K562 (cell line): ENCODE measurements around the gene CLCNKA. TPM values are rescaled to one million over a fixed set of nuclear protein-coding genes. Genes with fewer than 3 reads are reported as not detected.

Experiments used
- ATAC-seq: fragments of 200-7000 bp; cut with Tn5 transposase; 3 replicates; pipeline ENCODE4 v1.9.1; 2020; ENCODE audit warnings: moderate library complexity
- BruUV-seq: library from RNA; stranded (reverse); fragments of 400-500 nt; replicated peaks from 2 replicates; lab custom pipeline; 2021; lab: Mats Ljungman, UMichigan
- CTCF ChIA-PET: fragments of 300-600 bp; formaldehyde crosslinking; extraction: SDS; loops from one replicate; lab custom pipeline; 2021; ENCODE audit warnings: low intra/inter-chr PET ratio; lab: Yijun Ruan, JAX
- POLR2A ChIA-PET: fragments of 300-600, 350-650 bp; sonication (Branson Sonifier 250); formaldehyde crosslinking; extraction: SDS; loops from one replicate; lab custom pipeline; 2021; ENCODE audit warnings: antibody characterized with exemption, inconsistent platforms; lab: Yijun Ruan, JAX
- DNase-seq, 4 experiments: peaks; one replicate each; pipeline versions ENCODE4 v3.0.0 to v3.0.0-alpha.2; 2011 to 2018; ENCODE audit warnings: low spot score in 3 of 4, mixed read lengths in 3 of 4; ENCODE audit errors: extremely low read depth in 1 of 4
- FAIRE-seq: peaks from 2 replicates; lab custom pipeline; 2011; peaks lifted over from hg19 to GRCh38; lab: Jason Lieb, UNC
- H2AFZ ChIP-seq: 2 replicates; pipeline ENCODE4 v1.6.0; 2011; ENCODE audit warnings: low read depth, low read length, control low read depth, inconsistent platforms
- H3K27ac ChIP-seq: fragments of 200-600 bp; 3 replicates; pipeline ENCODE4 v1.8.0; 2011; ENCODE audit warnings: low read depth, mild to moderate bottlenecking, control low read depth, inconsistent platforms, low read length, moderate library complexity, mixed read lengths; ENCODE audit errors: extremely low read depth
- H3K27me3 ChIP-seq, 2 experiments: fragments of 300-600 bp in 1 of 2; 2 replicates in 1 of 2; 3 replicates in 1 of 2; pipeline versions ENCODE4 v1.6.0 to v1.8.0; 2011; ENCODE audit warnings: inconsistent platforms in 2 of 2, low read length in 2 of 2, mild to moderate bottlenecking in 1 of 2, mixed read lengths in 1 of 2, moderate library complexity in 1 of 2; ENCODE audit not compliant: control insufficient read depth in 2 of 2, insufficient read depth in 2 of 2
- H3K36me3 ChIP-seq: fragments of 300-600 bp; 3 replicates; pipeline ENCODE4 v1.8.0; 2011; ENCODE audit warnings: mild to moderate bottlenecking, low read length, inconsistent platforms; ENCODE audit not compliant: control insufficient read depth, insufficient read depth
- H3K4me1 ChIP-seq, 2 experiments: fragments of 200-600 bp in 1 of 2; replicated peaks in 1 of 2; 2 replicates in 1 of 2; 3 replicates in 1 of 2; pipeline versions ENCODE4 v1.5.1 to v1.8.0; 2011; ENCODE audit warnings: inconsistent platforms in 2 of 2, low read length in 2 of 2, mild to moderate bottlenecking in 1 of 2, mixed read lengths in 1 of 2, moderate library complexity in 1 of 2; ENCODE audit not compliant: control insufficient read depth in 2 of 2, insufficient read depth in 2 of 2
- H3K4me2 ChIP-seq: 2 replicates; pipeline ENCODE4 v1.6.1; 2011; ENCODE audit warnings: low read length, control low read depth, inconsistent platforms, mixed read lengths; ENCODE audit not compliant: insufficient read depth
- H3K4me3 ChIP-seq: fragments of 200-600 bp; sonication (generic), shearing (Covaris generic); 2 replicates; pipeline ENCODE4 v1.5.1; 2016; ENCODE audit warnings: control low read depth, inconsistent platforms
- H3K79me2 ChIP-seq: fragments of 200-600 bp; 3 replicates; pipeline ENCODE4 v1.8.0; 2011; ENCODE audit warnings: low read length, inconsistent platforms; ENCODE audit not compliant: control insufficient read depth, insufficient read depth
- H3K9ac ChIP-seq, 2 experiments: 2 replicates each; pipeline versions ENCODE4 v1.6.0 to v1.6.1; 2011; ENCODE audit warnings: low read depth in 2 of 2, low read length in 2 of 2, control low read depth in 1 of 2, inconsistent platforms in 1 of 2, mild to moderate bottlenecking in 1 of 2, mixed read lengths in 1 of 2; ENCODE audit not compliant: insufficient read depth in 1 of 2
- H3K9me1 ChIP-seq: one replicate; pipeline ENCODE4 v1.6.0; 2011; ENCODE audit warnings: inconsistent platforms, mild to moderate bottlenecking, low read length, moderate library complexity; ENCODE audit not compliant: control insufficient read depth, insufficient read depth
- H3K9me3 ChIP-seq: replicated peaks from 2 replicates; pipeline ENCODE4 v1.5.1; 2011; ENCODE audit warnings: low read depth, low read length, inconsistent platforms; ENCODE audit not compliant: control insufficient read depth, insufficient read depth
- H4K20me1 ChIP-seq: replicated peaks from 2 replicates; pipeline ENCODE4 v1.6.1; 2011; ENCODE audit warnings: low read length, inconsistent platforms, mixed read lengths; ENCODE audit not compliant: control insufficient read depth, insufficient read depth
- CEBPZ ChIP-seq: fragments of 150-350 bp; IDR thresholded peaks from 2 replicates; pipeline ENCODE4 v1.6.1; 2014; ENCODE audit warnings: low read depth, mild to moderate bottlenecking, low read length, borderline replicate concordance
- DNMT1 ChIP-seq: fragments of 450-650 bp; IDR thresholded peaks from 2 replicates; pipeline ENCODE4 v1.6.1; 2016; ENCODE audit warnings: antibody characterized with exemption, mild to moderate bottlenecking
- E2F8 ChIP-seq: fragments of 450-650 bp; IDR thresholded peaks from 2 replicates; pipeline ENCODE4 v1.7.1; 2018; ENCODE audit warnings: mild to moderate bottlenecking, low read depth; ENCODE audit not compliant: partially characterized antibody
- JUND ChIP-seq, 2 experiments: IDR thresholded peaks; 2 replicates in 1 of 2; 3 replicates in 1 of 2; pipeline ENCODE4 v1.6.1; 2011; ENCODE audit warnings: borderline replicate concordance in 2 of 2, low read depth in 2 of 2, low read length in 2 of 2, improper control_type of control experiment in 1 of 2, missing biosample characterization in 1 of 2, missing genetic modification characterization in 1 of 2, missing genetic modification reagents in 1 of 2
- MLX ChIP-seq, 2 experiments: fragments of 450-650 bp in 1 of 2; sonication (generic) in 1 of 2; formaldehyde crosslinking; conservative IDR thresholded peaks; 2 replicates each; pipeline versions ENCODE4 v1.4.0 to v1.8.1; 2020 to 2022; ENCODE audit warnings: mild to moderate bottlenecking in 1 of 2, missing genetic modification reagents in 1 of 2
- NFE2 ChIP-seq: IDR thresholded peaks from 2 replicates; pipeline ENCODE4 v1.6.1; 2014; ENCODE audit warnings: antibody characterized with exemption, low read depth
- RBM17 ChIP-seq: fragments of 200-400 bp; formaldehyde crosslinking; IDR thresholded peaks from 2 replicates; pipeline ENCODE4 v1.6.1; 2017; ENCODE audit warnings: low read depth, mild to moderate bottlenecking, low read length, borderline replicate concordance
- RFX5 ChIP-seq: IDR thresholded peaks from 2 replicates; pipeline ENCODE4 v1.6.1; 2011; ENCODE audit warnings: low read depth, mild to moderate bottlenecking, improper control_type of control experiment, low read length
- SIRT6 ChIP-seq: IDR thresholded peaks from one replicate; pipeline ENCODE4 v1.6.1; 2012; ENCODE audit warnings: low read depth, mild to moderate bottlenecking, control low read depth, inconsistent platforms, low read length, moderate library complexity
- SRSF7 ChIP-seq: fragments of 200-400 bp; formaldehyde crosslinking; optimal IDR thresholded peaks from 2 replicates; pipeline ENCODE3; 2017; ENCODE audit warnings: mild to moderate bottlenecking, low read depth, low read length
- ZBTB34 ChIP-seq: fragments of 250-450 bp; sonication (Bioruptor Pico); IDR thresholded peaks from 2 replicates; pipeline ENCODE4 v1.8.0; 2021; ENCODE audit warnings: mild to moderate bottlenecking, moderate library complexity
- ZBTB7A ChIP-seq: IDR thresholded peaks from 2 replicates; pipeline ENCODE4 v1.6.1; 2011; ENCODE audit warnings: low read depth, mild to moderate bottlenecking, low read length, moderate library complexity, borderline replicate concordance; ENCODE audit not compliant: control insufficient read depth
- WGBS: fragments of 100-300 bp; shearing (Covaris generic); methylation state at CpG from one replicate; pipeline ENCODE4 v1.1.6; 2016; ENCODE audit warnings: low coverage, mixed read lengths; ENCODE audit not compliant: insufficient coverage; ENCODE audit errors: missing lambda C conversion rate; 5-methylcytosine and 5-hydroxymethylcytosine counted together
- in situ Hi-C: fragments of 300-500 bp; cut with MboI; formaldehyde crosslinking; loops from 4 replicates; pipeline ENCODE4 v1.15.0; 2018; ENCODE audit warnings: inconsistent platforms, mixed read lengths
- intact Hi-C: fragments of 100-400 bp; cut with micrococcal nuclease; formaldehyde crosslinking; loops from 2 replicates; pipeline ENCODE4 v1.14.2; 2022
- polyA plus RNA-seq, 8 experiments: library from polyadenylated mRNA; depleted of rRNA in 4 of 8; stranded (reverse) in 5 of 8; unstranded in 3 of 8; fragments of >200 nt; fragmentation: Nextera tagmentation in 2 of 8; fragmentation: Illumina TruSeq in 1 of 8; extraction: Ambion mirVana in 2 of 8; extraction: Trizol in 1 of 8; gene quantifications; 2 replicates each; pipeline versions ENCODE4 v1.2.1 to v1.2.3, GENCODE V29; 2011 to 2014; ENCODE audit warnings: inconsistent platforms in 1 of 8, missing spikeins in 1 of 8
- total RNA-seq, 7 experiments: library from RNA; depleted of rRNA in 6 of 7; stranded (reverse); fragments of >200 nt in 6 of 7; fragmentation: Illumina TruSeq in 2 of 7; extraction: Trizol in 2 of 7; gene quantifications; 2 replicates each; pipeline versions ENCODE4 v1.2.1 to v1.2.3, GENCODE V29; 2011 to 2021; ENCODE audit warnings: low replicate concordance in 1 of 7

Gene CLCNKA
- total and polyA plus RNA-seq, 9 of the 15 experiments (the other 6 are each of a cell fraction or from before 2014, with no cell fraction given) = 0.03 to 0.37 (median 0.10) TPM; not detected in 3

- Histone ChIP-seq H3K9me3 (no peaks in the 10 kb centered on the region), H3K27ac (no peak overlapping the region), H3K36me3 (no peaks in the 10 kb centered on the region)
- no peak for FAIRE-seq
- ChIA-PET CTCF (no interaction called here), POLR2A (interaction anchor here (0.6 to 1.2 kb wide), 4 partner anchors 10 to 120 kb away, joined by 3 to 4 read pairs (median 3); no protein-coding TSS in a partner anchor)
- 12% methylated on average over 4 of the region's 4 CpGs for WGBS
- no TSS peak for BruUV-seq
- in situ Hi-C loops = no loop called here
- TF ChIP-seq DNMT1 (no peak), MLX (CRISPR knock-in tag; conservative IDR thresholded peaks at IDR 0.05) (no peak), RBM17 (no peak), E2F8 (no peak), NFE2 (peak; percentile 31; the same call in 1 of the 2 replicates), RFX5 (no peak), CEBPZ (no peak), ZBTB7A (no peak), SIRT6 (no peak), JUND (IDR thresholded peaks at IDR 0.05; ENCODE audit: borderline replicate concordance, low read depth, low read length) (0 out of 2 replicates have a peak, but pooled peaks have one; percentile 4), JUND (tag; IDR thresholded peaks at IDR 0.05; ENCODE audit: borderline replicate concordance, low read depth, low read length) (no peak), ZBTB34 (CRISPR knock-in tag) (no peak), SRSF7 (no peak)
- TF ChIP-seq, all 486 proteins: peak for 2
- ATAC-seq (no peak), DNase-seq (peak in 2 of 4 experiments; percentile 62 to 63)
- Histone ChIP-seq H3K9ac (no peak overlapping the region), H3K4me3 (no peak overlapping the region), H3K9me1 (no peaks in the 10 kb centered on the region), H3K79me2 (no peaks in the 10 kb centered on the region), H3K27me3 (no peaks in the 10 kb centered on the region), H3K4me1 (peaks cover 0 to 32% of the 10 kb centered on the region in 2 experiments; a peak in 3 of 5 replicates), H2AFZ (no peak overlapping the region), H4K20me1 (no peaks in the 10 kb centered on the region), H3K4me2 (no peak overlapping the region)
- intact Hi-C loops = no loop called here
Measured at GRCh38 chr1:16038620-16038912, 16.7 kb downstream of the CLCNKA start.
